ENCODE measurements around the gene HAUS2.

Gene HAUS2

GRCh38 chr15:42577514-42578031 is 28.9 kb downstream of the HAUS2 start:
- TF ChIP-seq, protein P1, sequence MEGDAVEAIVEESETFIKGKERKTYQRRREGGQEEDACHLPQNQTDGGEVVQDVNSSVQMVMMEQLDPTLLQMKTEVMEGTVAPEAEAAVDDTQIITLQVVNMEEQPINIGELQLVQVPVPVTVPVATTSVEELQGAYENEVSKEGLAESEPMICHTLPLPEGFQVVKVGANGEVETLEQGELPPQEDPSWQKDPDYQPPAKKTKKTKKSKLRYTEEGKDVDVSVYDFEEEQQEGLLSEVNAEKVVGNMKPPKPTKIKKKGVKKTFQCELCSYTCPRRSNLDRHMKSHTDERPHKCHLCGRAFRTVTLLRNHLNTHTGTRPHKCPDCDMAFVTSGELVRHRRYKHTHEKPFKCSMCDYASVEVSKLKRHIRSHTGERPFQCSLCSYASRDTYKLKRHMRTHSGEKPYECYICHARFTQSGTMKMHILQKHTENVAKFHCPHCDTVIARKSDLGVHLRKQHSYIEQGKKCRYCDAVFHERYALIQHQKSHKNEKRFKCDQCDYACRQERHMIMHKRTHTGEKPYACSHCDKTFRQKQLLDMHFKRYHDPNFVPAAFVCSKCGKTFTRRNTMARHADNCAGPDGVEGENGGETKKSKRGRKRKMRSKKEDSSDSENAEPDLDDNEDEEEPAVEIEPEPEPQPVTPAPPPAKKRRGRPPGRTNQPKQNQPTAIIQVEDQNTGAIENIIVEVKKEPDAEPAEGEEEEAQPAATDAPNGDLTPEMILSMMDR (IDR thresholded peaks at IDR 0.05), result no peak

- TF ChIP-seq, protein P1 (IDR thresholded peaks at IDR 0.05), result no peak
These were observed 30.4 kb downstream of the HAUS2 start for GRCh38 chr15:42578984-42579537.

DNA sequence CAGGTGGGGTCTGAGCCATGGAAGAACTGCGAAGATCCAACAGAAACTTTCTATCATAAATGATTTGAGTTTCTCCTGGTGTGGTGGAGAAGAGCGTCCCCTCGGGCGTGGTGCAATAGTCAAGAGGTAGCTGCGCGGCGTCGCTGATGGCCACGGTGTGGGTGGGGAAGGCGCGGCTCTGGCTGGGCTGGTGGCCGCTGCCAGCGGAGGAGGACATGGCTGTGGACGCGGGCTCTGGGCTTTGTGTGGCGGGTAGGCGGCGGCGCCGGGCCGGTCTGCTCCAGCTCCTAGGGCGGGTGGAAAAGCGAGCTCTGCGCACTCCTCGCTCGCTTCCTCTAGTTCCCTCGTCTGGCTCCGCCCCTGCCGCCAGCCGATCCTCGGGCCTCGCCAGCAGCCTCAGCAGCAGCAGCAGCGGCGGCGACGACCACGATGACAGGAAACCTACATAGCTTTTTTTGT is 32.7 kb downstream of the HAUS2 start:
- TF ChIP-seq, protein P1 (IDR thresholded peaks at IDR 0.05), result no peak

- TF ChIP-seq, protein P1 (IDR thresholded peaks at IDR 0.05), result no peak
These were observed 34.1 kb downstream of the HAUS2 start for GRCh38 chr15:42582569-42583375.

GRCh38 chr15:42584031-42584765 is 35.6 kb downstream of the HAUS2 start:
- TF ChIP-seq, protein P1 (IDR thresholded peaks at IDR 0.05), result no peak

DNA sequence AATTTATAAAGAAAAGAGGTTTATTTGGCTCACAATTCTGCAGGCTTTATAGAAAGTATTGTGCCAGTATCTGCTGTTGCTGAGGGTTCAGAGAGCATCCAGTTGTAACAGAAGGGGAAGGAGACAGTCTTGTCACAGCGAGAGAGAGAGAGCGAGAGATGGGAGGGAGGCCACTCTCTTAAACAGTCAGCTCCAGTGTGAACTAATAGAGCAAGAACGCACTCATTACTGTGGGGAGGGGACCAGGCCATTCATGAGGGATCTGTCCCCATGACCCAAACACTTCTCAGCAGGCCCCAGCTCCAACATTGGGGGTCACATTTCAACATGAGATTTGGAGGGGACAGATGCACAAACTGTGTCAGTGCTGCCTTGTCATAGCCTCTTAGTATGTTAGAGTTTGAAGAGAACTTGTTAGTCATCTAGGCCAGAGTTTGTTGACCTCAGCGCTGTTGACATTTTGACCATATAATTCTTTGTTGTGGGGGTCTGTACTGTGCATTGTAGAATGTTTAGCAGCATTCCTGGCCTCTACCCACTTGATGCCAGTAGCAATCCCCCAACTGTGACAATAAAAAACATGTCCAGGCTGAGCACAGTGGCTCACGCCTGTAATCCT is 42.1 kb downstream of the HAUS2 start:
- TF ChIP-seq, protein P1 (IDR thresholded peaks at IDR 0.05), result no peak
